Activated CD8-positive, alpha-beta T cell treated with anti-CD3 and anti-CD28 coated beads for 36 hours (primary cell): ENCODE data around the gene FUZ. TPM values are rescaled to one million over a fixed set of nuclear protein-coding genes. Genes with fewer than 3 reads are reported as not detected.

Source experiments
- ATAC-seq: fragments of 200-7000 bp; cut with Tn5 transposase; one replicate; pipeline ENCODE4 v1.10.0; 2021; ENCODE audit warnings: mild to moderate bottlenecking, moderate library complexity
- CTCF ChIA-PET: fragments of 350-600 bp; sonication (Branson Sonifier 250); formaldehyde crosslinking; loops from one replicate; lab custom pipeline; 2021; ENCODE audit warnings: antibody characterized with exemption; lab: Charles Lee
- POLR2A ChIA-PET: fragments of 350-600 bp; sonication (Branson Sonifier 250); formaldehyde crosslinking; loops from one replicate; lab custom pipeline; 2021; ENCODE audit warnings: antibody characterized with exemption; lab: Charles Lee
- DNase-seq: peaks from one replicate; pipeline ENCODE4 v3.0.0-alpha.2; 2020
- H3K27ac Mint-ChIP-seq: one replicate; pipeline ENCODE4 v1.8.0; 2021; ENCODE audit warnings: mild to moderate bottlenecking, mixed read lengths
- H3K27me3 Mint-ChIP-seq: one replicate; pipeline ENCODE4 v1.8.0; 2021; ENCODE audit warnings: mixed read lengths
- H3K36me3 Mint-ChIP-seq: one replicate; pipeline ENCODE4 v1.8.0; 2021; ENCODE audit warnings: low read depth, mixed read lengths
- H3K4me1 Mint-ChIP-seq: one replicate; pipeline ENCODE4 v1.8.0; 2021; ENCODE audit warnings: low read depth, mixed read lengths
- H3K4me3 Mint-ChIP-seq: one replicate; pipeline ENCODE4 v1.8.0; 2021; ENCODE audit warnings: mild to moderate bottlenecking, moderate library complexity, mixed read lengths
- H3K9me3 Mint-ChIP-seq: one replicate; pipeline ENCODE4 v1.8.0; 2021; ENCODE audit warnings: mixed read lengths
- CTCF ChIP-seq: fragments of 200-600 bp; IDR thresholded peaks from one replicate; pipeline ENCODE4 v1.8.0; 2022; ENCODE audit warnings: antibody characterized with exemption, mild to moderate bottlenecking
- intact Hi-C: fragments of 100-400 bp; cut with micrococcal nuclease; formaldehyde crosslinking; loops from one replicate; pipeline ENCODE4 v1.10.0; 2022
- total RNA-seq, 2 experiments: library from RNA; stranded (reverse); gene quantifications; one replicate each; pipeline ENCODE4 v1.2.3, GENCODE V29; 2021

FUZ gene
- total RNA-seq, 2 experiments from 2014 or later, result 23.5 to 24.1 TPM

GRCh38 chr19:49774969-49775368, 38.1 kb downstream of the FUZ start:
- POLR2A ChIA-PET, result interaction anchor here (1.1 kb wide), 1 partner anchor 7 kb away, joined by 3 read pairs; no protein-coding TSS in a partner anchor
- no peak for TF ChIP-seq CTCF
- Mint-ChIP-seq H3K4me1 (peaks cover 16% of the 10 kb centered on the region), H3K9me3 (no peaks in the 10 kb centered on the region), H3K27ac (no peak overlapping the region), H3K4me3 (no peak overlapping the region), H3K36me3 (peaks cover 1% of the 10 kb centered on the region), H3K27me3 (no peaks in the 10 kb centered on the region)
- CTCF ChIA-PET, result no interaction called here
- DNase-seq, result no peak
- no peak for ATAC-seq
- intact Hi-C loops, result no loop called here

GRCh38 chr19:49773663-49774350, 39.3 kb downstream of the FUZ start:
- H3K9me3 Mint-ChIP-seq, result no peaks in the 10 kb centered on the region
- peaks cover 4% of the 10 kb centered on the region for H3K36me3 Mint-ChIP-seq
- TF ChIP-seq CTCF, result no peak
- CTCF ChIA-PET, result interaction anchor here (1.2 kb wide), 1 partner anchor 39 kb away, joined by 3 read pairs; no protein-coding TSS in a partner anchor
- peaks cover 20% of the 10 kb centered on the region for H3K4me1 Mint-ChIP-seq
- ATAC-seq (no peak), DNase-seq (no peak)
- intact Hi-C loops, result no loop called here
- no peaks in the 10 kb centered on the region for H3K27me3 Mint-ChIP-seq
- no peak overlapping the region for H3K4me3 Mint-ChIP-seq
- POLR2A ChIA-PET, result interaction anchor here (0.6 to 0.9 kb wide), 2 partner anchors 117 to 184 kb away, joined by 3 read pairs; no protein-coding TSS in a partner anchor
- peak overlapping the region; percentile 2 for H3K27ac Mint-ChIP-seq

- CTCF ChIA-PET, result interaction anchor here (1.2 kb wide), 1 partner anchor 40 kb away, joined by 3 read pairs; no protein-coding TSS in a partner anchor
- intact Hi-C loops, result no loop called here
- ATAC-seq (no peak), DNase-seq (no peak)
- H3K4me3 Mint-ChIP-seq, result no peak overlapping the region
- peaks cover 28% of the 10 kb centered on the region for H3K4me1 Mint-ChIP-seq
- no peaks in the 10 kb centered on the region for H3K9me3 Mint-ChIP-seq
- H3K36me3 Mint-ChIP-seq, result peaks cover 4% of the 10 kb centered on the region
- H3K27ac Mint-ChIP-seq, result no peak overlapping the region
- no peaks in the 10 kb centered on the region for H3K27me3 Mint-ChIP-seq
- POLR2A ChIA-PET, result no interaction called here
- TF ChIP-seq CTCF, result no peak
Observed at GRCh38 chr19:49772850-49773432, 40.2 kb downstream of the FUZ start.

- intact Hi-C loops, result no loop called here
- H3K27ac Mint-ChIP-seq, result peak overlapping the region; percentile 14
- H3K4me3 Mint-ChIP-seq, result no peak overlapping the region
- peaks cover 36% of the 10 kb centered on the region for H3K4me1 Mint-ChIP-seq
- peaks cover 4% of the 10 kb centered on the region for H3K36me3 Mint-ChIP-seq
- ChIA-PET CTCF (no interaction called here), POLR2A (interaction anchor here (0.9 kb wide), 1 partner anchor 19 kb away, joined by 3 read pairs; no protein-coding TSS in a partner anchor)
- no peak for ATAC-seq
- H3K27me3 Mint-ChIP-seq, result no peaks in the 10 kb centered on the region
- no peaks in the 10 kb centered on the region for H3K9me3 Mint-ChIP-seq
- no peak for DNase-seq
- TF ChIP-seq CTCF, result no peak
Observed at GRCh38 chr19:49771674-49772139, 41.4 kb downstream of the FUZ start.

GRCh38 chr19:49770529-49770928, 42.6 kb downstream of the FUZ start:
- DNase-seq (no peak), ATAC-seq (no peak)
- ChIA-PET CTCF (no interaction called here), POLR2A (interaction anchor here (0.9 kb wide), 1 partner anchor 80 kb away, joined by 4 read pairs; no protein-coding TSS in a partner anchor)
- Mint-ChIP-seq H3K9me3 (no peaks in the 10 kb centered on the region), H3K4me3 (no peak overlapping the region), H3K27me3 (no peaks in the 10 kb centered on the region), H3K27ac (no peak overlapping the region), H3K4me1 (peaks cover 35% of the 10 kb centered on the region), H3K36me3 (peaks cover 4% of the 10 kb centered on the region)
- intact Hi-C loops, result no loop called here
- no peak for TF ChIP-seq CTCF
